PC-9 (cell line): ENCODE data around the gene MYLK. TPM values are rescaled to one million over a fixed set of nuclear protein-coding genes. Genes with fewer than 3 reads are reported as not detected.
A peak's percentile ranks its signal among the peaks of the same experiment; 100 is the strongest.

Experiments used
- BruUV-seq: library from RNA; stranded (reverse); fragments of 400-500 nt; replicated peaks from 2 replicates; lab custom pipeline; 2021; lab: Mats Ljungman, UMichigan
- CTCF ChIA-PET: fragments of 300-600 bp; sonication (Branson Sonifier 250); formaldehyde crosslinking; loops from one replicate; lab custom pipeline; 2022; ENCODE audit warnings: antibody characterized with exemption; lab: Charles Lee
- POLR2A ChIA-PET: fragments of 300-600 bp; sonication (Branson Sonifier 250); formaldehyde crosslinking; loops from one replicate; lab custom pipeline; 2022; ENCODE audit warnings: antibody characterized with exemption; ENCODE audit not compliant: unreplicated experiment; lab: Charles Lee
- DNase-seq, 2 experiments: peaks; one replicate each; pipeline versions ENCODE4 v3.0.0 to v3.0.0-alpha.2; 2015 to 2022; ENCODE audit warnings: mixed read lengths in 1 of 2
- H2AFZ ChIP-seq: fragments of 200-600 bp; sonication (generic); 2 replicates; pipeline ENCODE4 v1.8.1; 2017; ENCODE audit warnings: antibody characterized with exemption
- H3F3A ChIP-seq: fragments of 200-600 bp; sonication (generic); 2 replicates; pipeline ENCODE4 v1.8.1; 2017; ENCODE audit warnings: antibody characterized with exemption, mild to moderate bottlenecking, low read depth; ENCODE audit not compliant: insufficient read depth
- H3K27ac ChIP-seq: fragments of 200-600 bp; sonication (generic); 2 replicates; pipeline ENCODE4 v1.6.1; 2016; ENCODE audit warnings: mixed run types
- H3K27me3 ChIP-seq: fragments of 200-600 bp; sonication (generic); 2 replicates; pipeline ENCODE4 v1.6.1; 2016; ENCODE audit warnings: low read depth, mixed run types; ENCODE audit not compliant: insufficient read depth
- H3K36me3 ChIP-seq: fragments of 200-600 bp; sonication (generic); 2 replicates; pipeline ENCODE4 v1.6.1; 2016; ENCODE audit warnings: low read depth, mixed run types
- H3K4me1 ChIP-seq: fragments of 200-600 bp; sonication (generic); replicated peaks from 2 replicates; pipeline ENCODE4 v1.6.1; 2016; ENCODE audit warnings: mixed run types; ENCODE audit not compliant: insufficient read depth
- H3K4me2 ChIP-seq: fragments of 200-600 bp; sonication (generic); 2 replicates; pipeline ENCODE4 v1.6.1; 2017; ENCODE audit warnings: mixed run types
- H3K4me3 ChIP-seq: fragments of 200-600 bp; sonication (generic); 2 replicates; pipeline ENCODE4 v1.6.1; 2016; ENCODE audit warnings: mixed run types
- H3K79me2 ChIP-seq: fragments of 200-600 bp; sonication (generic); 2 replicates; pipeline ENCODE4 v1.6.1; 2017; ENCODE audit warnings: low read depth, mixed run types
- H3K9me2 ChIP-seq: fragments of 200-600 bp; sonication (generic); 2 replicates; pipeline ENCODE4 v1.8.1; 2017; ENCODE audit warnings: mild to moderate bottlenecking; ENCODE audit not compliant: insufficient read depth
- H3K9me3 ChIP-seq: fragments of 200-600 bp; sonication (generic); 2 replicates; pipeline ENCODE4 v1.8.1; 2016; ENCODE audit warnings: low read depth; ENCODE audit not compliant: insufficient read depth
- H4K20me1 ChIP-seq: fragments of 200-600 bp; sonication (generic); 2 replicates; pipeline ENCODE4 v1.8.1; 2017; ENCODE audit not compliant: insufficient read depth
- CTCF ChIP-seq: fragments of 200-600 bp; sonication (generic); conservative IDR thresholded peaks from 2 replicates; pipeline ENCODE4 v1.6.1; 2017; ENCODE audit warnings: mixed run types, antibody characterized with exemption, mild to moderate bottlenecking, moderate library complexity
- EZH2 ChIP-seq: fragments of 200-600 bp; sonication (generic); IDR thresholded peaks from 2 replicates; pipeline ENCODE4 v1.8.0; 2017; ENCODE audit warnings: antibody characterized with exemption, low read depth
- intact Hi-C: fragments of 100-400 bp; cut with micrococcal nuclease; formaldehyde crosslinking; loops from one replicate; pipeline ENCODE4 v1.10.0; 2022; ENCODE audit not compliant: unreplicated experiment
- total RNA-seq: library from RNA; stranded (reverse); gene quantifications from 2 replicates; pipeline ENCODE4 v1.2.3, GENCODE V29; 2021

MYLK gene
- total RNA-seq, 1 experiment from 2014 or later: 0.72 TPM

GRCh38 chr3:123652342-123652984 is 231.7 kb downstream of the MYLK start:
- H3F3A ChIP-seq: no peaks in the 10 kb centered on the region
- no peak overlapping the region for H2AFZ ChIP-seq
- peak; percentile 51 to 81 for DNase-seq
- no peaks in the 10 kb centered on the region for H3K36me3 ChIP-seq
- no peaks in the 10 kb centered on the region for H3K27me3 ChIP-seq
- no peaks in the 10 kb centered on the region for H4K20me1 ChIP-seq
- no peak for TF ChIP-seq EZH2
- peak; percentile 92 for TF ChIP-seq CTCF
- ChIA-PET POLR2A (no interaction called here), CTCF (interaction anchor here (0.5 to 1.0 kb wide), 12 partner anchors 10 to 439 kb away, joined by 3 to 5 read pairs (median 3); partner anchors contain the start of gene KALRN)
- H3K4me3 ChIP-seq: no peak overlapping the region
- H3K79me2 ChIP-seq: no peaks in the 10 kb centered on the region
- no peaks in the 10 kb centered on the region for H3K9me2 ChIP-seq
- no peaks in the 10 kb centered on the region for H3K9me3 ChIP-seq
- BruUV-seq: no TSS peak
- intact Hi-C loops: loop anchor here (1.0 to 5.0 kb wide), 9 partner anchors 50 to 898 kb away; no protein-coding TSS in a partner anchor
- H3K4me1 ChIP-seq: no peaks in the 10 kb centered on the region; the same call in 1 of the 2 replicates
- H3K4me2 ChIP-seq: no peak overlapping the region
- H3K27ac ChIP-seq: no peak overlapping the region

DNA sequence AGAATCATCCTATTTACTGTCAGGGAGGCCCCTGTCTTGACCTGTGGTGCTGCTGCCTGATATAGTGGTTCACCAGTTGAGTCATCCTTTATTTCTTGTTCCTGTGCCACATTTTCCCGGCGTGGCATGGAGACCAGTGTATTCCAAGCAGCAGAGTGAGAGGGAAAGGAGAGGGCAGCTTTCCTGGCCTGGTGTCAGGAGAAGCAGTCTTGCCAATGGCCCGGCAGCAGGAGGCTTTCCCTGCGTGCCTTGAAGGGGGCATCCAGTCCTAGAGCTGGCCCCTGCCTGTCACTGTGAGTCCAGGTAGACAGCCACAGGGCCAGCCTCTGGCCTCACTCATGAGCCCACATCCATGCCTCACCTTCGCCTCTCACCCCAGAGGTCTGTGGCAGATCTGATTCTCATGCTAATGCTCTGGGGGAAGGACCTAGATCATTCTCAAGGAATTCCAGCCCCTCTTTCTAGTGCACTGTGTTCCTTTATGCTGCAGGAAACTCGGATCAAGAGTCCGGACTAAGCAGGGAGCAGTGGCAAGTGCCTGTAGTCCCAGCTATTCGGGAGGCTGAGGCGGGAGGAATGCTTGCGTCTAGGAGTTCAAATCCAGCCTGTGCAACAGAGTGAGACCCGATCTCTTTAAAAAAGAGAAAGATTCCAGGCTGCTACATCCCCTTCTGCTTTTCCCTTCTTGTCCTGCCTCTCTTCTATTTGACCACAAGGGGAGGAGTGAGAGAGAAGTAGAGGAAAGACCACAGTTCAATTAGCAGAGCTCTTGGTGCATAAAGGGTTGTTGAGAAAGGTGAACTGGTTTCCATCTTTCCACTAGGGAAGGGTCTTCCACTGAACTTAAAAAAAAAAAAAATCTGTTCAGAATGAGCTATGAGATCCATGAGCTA is 232.4 kb downstream of the MYLK start:
- ChIA-PET POLR2A (no interaction called here), CTCF (interaction anchor here (0.6 to 1.0 kb wide), 8 partner anchors 10 to 428 kb away, joined by 3 to 5 read pairs (median 3); no protein-coding TSS in a partner anchor)
- H3K9me3 ChIP-seq: no peaks in the 10 kb centered on the region
- no peak for TF ChIP-seq EZH2
- no peak overlapping the region for H3K4me2 ChIP-seq
- H3F3A ChIP-seq: no peaks in the 10 kb centered on the region
- no peaks in the 10 kb centered on the region; the same call in 1 of the 2 replicates for H3K4me1 ChIP-seq
- H3K27me3 ChIP-seq: no peaks in the 10 kb centered on the region
- H3K36me3 ChIP-seq: no peaks in the 10 kb centered on the region
- H3K79me2 ChIP-seq: no peaks in the 10 kb centered on the region
- no peak overlapping the region for H3K27ac ChIP-seq
- BruUV-seq: no TSS peak
- H2AFZ ChIP-seq: no peak overlapping the region
- H4K20me1 ChIP-seq: no peaks in the 10 kb centered on the region
- intact Hi-C loops: loop anchor here (1.0 to 5.0 kb wide), 9 partner anchors 51 to 899 kb away; no protein-coding TSS in a partner anchor
- no peak overlapping the region for H3K4me3 ChIP-seq
- no peaks in the 10 kb centered on the region for H3K9me2 ChIP-seq
- DNase-seq: no peak

- H3K36me3 ChIP-seq: no peaks in the 10 kb centered on the region
- BruUV-seq: no TSS peak
- H4K20me1 ChIP-seq: no peaks in the 10 kb centered on the region
- CTCF ChIA-PET: interaction anchor here (0.7 kb wide), 1 partner anchor 183 kb away, joined by 4 read pairs; no protein-coding TSS in a partner anchor
- no peaks in the 10 kb centered on the region for H3F3A ChIP-seq
- no peak overlapping the region for H3K4me2 ChIP-seq
- no peak for DNase-seq
- no peaks in the 10 kb centered on the region for H3K9me2 ChIP-seq
- H3K27ac ChIP-seq: no peak overlapping the region
- intact Hi-C loops: loop anchor here (5.0 kb wide), 2 partner anchors 332 to 632 kb away; no protein-coding TSS in a partner anchor
- TF ChIP-seq CTCF (no peak), EZH2 (no peak)
- H3K4me3 ChIP-seq: no peak overlapping the region
- H3K79me2 ChIP-seq: no peaks in the 10 kb centered on the region
- H2AFZ ChIP-seq: no peak overlapping the region
- no peaks in the 10 kb centered on the region; the same call in 1 of the 2 replicates for H3K4me1 ChIP-seq
- H3K27me3 ChIP-seq: no peaks in the 10 kb centered on the region
- H3K9me3 ChIP-seq: no peaks in the 10 kb centered on the region
- POLR2A ChIA-PET: no interaction called here
These were observed 234.0 kb downstream of the MYLK start for GRCh38 chr3:123650101-123650500.
